Stimulated activated CD8-positive, alpha-beta memory T cell treated with anti-CD3 and anti-CD28 coated beads, Interleukin-15, amount 100 ng/mL, for 4 hours (primary cell): Measurements from ENCODE around the gene METTL26.
A peak's percentile ranks its signal among the peaks of the same experiment; 100 is the strongest.

Source experiments
- DNase-seq, 2 donors: peaks; one replicate each; pipeline ENCODE4 v3.0.0-alpha.2; 2020; ENCODE audit warnings: low read depth in 2 of 2

Gene METTL26

DNA sequence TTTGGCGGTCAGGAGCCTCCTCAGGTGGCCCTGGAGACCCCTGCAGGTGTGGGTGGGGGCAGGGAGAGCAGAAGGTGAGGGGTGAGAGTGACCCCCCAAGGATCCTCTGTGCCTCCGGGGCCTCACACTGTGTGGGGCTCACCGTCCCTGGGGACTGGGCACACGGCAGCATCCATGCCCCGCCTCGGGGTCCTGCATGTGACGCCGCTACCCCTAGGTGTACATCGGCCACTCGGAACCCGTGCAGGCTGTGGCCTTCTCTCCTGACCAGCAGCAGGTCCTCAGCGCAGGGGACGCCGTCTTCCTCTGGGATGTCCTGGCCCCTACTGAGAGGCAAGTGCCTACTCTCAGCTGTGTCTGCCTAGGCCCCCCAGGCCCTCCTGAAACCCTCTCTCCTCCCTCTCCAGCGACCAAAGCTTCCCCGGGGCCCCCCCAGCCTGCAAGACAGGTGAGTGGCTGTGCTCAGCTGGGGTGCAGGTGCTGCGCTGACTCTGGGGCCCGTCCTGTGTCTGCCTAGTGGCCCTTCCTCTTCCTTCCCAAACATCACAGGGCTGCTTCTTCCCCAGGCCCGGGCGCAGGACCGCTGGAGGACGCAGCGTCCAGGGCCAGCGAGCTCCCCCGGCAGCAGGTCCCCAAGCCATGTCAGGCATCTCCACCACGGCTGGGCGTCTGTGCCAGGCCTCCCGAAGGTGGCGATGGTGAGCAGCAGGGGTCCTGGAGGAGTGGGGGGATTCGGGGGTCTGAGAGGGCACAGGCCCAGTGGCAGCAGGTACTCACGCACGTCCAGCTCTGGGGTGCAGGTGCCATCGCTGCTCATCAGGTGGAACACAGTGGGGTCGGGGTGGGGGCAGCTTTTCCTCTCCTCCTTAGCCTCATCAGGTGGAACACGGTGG, 22.8 kb upstream of the METTL26 start:
- no peak for DNase-seq

DNA sequence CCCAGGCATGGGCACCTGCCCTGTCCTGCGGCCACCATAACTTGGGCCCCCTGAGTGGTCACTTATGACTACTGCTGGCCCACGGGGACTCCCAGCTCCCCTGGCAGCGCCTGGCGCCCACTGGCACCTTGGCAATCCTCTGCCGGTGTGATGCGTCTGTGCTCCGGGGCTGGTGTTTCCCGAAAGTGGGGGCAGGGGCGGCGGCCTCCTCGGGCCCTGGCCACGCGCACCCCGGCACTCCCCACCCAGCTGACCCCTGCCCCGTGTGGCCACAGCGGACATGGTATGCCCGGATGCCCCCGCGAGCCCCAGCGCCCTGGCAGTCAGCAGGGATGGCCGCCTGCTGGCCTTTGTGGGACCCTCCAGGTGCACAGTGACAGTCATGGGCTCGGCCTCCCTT, 21.4 kb upstream of the METTL26 start:
- DNase-seq: no peak

DNA sequence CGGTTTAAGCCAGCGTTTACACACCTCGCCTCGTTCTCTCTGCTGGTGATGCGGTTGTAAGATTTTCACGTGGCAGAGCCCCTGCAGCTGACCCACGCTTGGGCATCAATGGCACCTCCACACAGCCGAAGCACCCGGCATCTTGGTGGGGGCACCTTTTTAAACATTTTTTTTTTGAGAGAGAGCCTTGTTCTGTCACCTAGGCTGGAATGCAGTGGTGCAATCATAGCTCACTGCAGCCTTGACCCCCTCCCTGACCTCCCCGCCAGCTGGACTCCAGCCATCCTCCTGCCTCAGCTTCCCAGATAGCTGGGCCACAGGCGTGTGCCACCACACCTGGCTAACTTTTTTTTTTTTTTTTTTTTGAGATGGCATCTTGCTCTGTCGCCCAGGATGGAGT, 17.9 kb upstream of the METTL26 start:
- no peak for DNase-seq

DNA sequence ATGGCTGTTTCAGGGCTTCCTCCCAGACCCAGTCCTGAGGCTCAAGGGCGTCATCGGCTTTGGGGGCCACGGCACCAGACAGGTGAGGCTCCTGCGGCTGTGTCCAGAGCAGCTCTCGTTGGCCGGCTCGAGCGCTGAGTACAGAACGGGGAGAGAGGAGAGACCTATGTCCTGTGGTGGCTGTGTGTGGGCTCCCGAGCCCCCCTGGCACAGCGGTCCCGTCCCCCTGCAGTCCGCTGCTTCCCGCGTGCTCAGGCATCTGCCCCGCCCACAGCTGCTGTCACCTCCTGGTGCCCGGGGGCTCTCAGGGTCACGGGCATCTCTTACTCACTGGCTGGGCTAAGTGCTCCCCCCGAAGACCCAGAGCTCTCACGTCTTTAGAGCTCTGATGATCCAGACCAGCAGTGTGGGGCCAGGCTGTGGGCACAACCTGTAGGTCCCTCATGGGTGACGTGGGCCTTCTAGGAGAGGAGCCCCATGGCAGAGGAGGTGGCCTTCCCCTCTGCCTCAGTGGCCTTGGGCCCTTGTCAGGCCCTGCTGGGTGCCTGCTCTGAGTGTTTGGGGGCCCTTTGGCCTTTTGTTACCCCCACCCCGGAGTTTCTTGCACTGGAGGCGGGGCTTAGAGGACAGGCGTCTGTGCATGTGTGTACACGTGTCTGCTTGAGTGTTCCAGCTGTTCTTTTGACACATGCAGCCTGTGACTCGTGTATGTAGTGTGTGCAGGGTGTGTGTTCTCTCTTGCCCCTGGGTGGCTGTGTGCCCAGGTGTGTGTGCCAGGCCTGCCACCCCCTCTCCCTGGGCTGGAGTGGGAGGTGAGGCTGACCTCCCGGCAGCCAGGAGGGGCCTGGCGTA, 16.6 kb upstream of the METTL26 start:
- no peak for DNase-seq

DNA sequence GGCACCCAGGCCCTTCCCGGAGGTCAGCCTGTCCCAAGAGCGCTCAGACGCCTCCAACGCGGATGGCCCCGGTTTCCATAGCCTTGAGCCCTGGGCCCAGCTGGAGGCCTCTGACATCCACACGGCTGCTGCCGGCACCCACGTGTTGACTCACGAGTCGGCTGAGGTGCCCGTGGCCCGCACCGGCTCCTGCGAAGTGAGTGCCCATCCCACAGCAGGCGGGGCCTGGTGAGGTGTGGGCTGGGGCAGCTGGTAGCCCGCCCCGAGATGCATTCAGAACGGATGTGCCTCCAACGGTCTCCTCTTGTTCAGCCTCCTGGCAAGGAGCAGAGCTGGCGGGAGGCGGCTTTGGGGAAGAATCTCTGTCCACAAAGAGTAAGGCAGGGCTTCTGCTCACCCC, 15.7 kb upstream of the METTL26 start:
- no peak for DNase-seq

DNA sequence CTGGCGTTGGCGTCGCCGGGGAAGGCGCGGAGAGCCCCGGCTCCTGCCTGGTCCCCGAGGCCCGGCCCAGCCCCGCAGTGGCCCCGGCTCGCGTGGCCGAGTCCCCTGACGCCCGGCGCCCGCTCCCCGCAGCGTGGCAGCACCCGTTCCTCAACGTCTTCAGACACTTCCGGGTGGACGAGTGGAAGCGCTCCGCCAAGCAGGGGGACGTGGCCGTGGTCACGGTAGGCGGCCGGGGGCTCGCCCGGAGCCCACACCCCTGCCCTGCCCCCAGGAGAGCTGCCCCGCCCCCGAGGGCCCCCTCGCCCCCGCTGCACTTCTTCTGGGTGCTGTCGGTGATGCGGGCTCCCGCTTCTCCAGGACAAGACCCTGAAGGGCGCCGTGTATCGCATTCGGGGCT, 13.5 kb upstream of the METTL26 start:
- no peak for DNase-seq

DNA sequence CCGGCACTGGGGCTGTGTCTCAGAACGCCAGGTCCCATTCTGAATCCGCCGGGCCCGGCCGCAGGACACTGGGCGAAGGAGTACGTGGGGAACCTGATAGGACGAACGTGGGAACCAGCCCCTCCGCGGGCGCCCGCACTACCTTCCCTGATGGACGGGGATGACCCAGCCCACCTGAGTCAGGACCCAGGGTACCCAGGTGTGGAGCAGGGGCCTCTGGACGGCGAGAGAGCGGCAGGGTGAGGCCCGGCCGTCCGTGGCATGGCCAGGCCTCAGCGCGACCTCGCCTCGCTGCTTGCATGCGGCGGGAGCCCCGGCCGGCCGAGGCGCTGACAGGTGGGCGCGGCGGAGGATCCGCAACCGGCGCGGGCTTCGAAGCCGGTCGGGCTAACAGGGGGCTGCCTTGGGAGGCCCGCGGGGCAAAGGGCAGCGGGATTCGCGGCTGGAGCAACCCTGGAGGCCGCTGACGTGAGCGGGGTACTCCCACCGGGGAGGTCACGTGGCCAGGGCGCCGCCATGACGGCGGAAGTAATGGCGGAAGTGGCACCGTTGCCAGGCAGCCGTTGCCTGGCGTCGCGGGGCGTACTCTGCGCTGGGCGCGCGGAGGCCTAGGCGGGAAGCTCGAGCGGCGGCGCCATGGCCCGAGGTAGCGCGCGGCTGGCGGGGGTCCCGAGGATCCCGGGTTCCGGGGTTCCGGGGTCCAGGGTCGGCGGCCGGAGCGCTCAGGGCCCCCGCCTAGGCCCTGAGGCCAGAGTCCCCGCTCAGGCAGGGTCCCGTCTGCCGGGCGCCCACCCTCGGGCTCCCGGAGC, 12.9 kb upstream of the METTL26 start, which contains the start of gene WDR90:
WDR90 (plus strand) TSS at position 585 of the 809 bp plus-strand sequence; CDS start at position 637, 52 bp downstream.
- DNase-seq: peak; percentile 84 to 87

DNA sequence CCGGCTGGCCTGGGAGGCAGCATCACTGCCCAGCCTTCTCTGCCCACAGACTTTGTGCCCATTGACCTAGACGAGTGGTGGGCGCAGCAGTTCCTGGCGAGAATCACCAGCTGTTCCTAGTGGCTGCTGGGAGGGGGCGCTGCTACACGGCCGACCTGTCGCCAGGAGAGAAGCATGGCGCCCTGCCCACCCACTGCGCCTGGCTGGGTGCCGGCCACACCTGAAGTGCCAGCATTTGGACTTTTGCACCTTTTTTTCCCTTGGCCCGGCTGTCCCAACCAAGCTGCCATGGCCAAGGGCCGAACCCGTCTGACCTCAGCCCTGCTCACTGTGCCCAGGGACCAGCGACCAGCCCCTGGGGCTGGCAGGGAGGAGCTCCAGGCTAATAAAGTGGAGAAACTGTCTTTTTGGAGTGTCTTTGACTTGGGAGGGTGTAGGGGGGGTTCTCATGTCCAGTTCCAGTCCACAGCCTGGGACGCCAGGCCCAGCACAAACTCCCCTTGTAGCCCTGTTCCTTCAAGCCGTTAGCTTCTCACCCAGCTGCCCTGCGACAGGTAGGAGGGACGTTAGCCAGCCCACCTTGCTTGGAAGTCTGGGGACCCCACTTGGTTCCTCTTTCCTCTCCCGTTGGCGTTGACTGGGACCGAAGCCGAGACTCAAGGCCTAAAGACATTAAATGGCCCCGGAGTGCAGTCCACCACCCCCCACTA, 12.1 kb upstream of the METTL26 start:
- no peak for DNase-seq

DNA sequence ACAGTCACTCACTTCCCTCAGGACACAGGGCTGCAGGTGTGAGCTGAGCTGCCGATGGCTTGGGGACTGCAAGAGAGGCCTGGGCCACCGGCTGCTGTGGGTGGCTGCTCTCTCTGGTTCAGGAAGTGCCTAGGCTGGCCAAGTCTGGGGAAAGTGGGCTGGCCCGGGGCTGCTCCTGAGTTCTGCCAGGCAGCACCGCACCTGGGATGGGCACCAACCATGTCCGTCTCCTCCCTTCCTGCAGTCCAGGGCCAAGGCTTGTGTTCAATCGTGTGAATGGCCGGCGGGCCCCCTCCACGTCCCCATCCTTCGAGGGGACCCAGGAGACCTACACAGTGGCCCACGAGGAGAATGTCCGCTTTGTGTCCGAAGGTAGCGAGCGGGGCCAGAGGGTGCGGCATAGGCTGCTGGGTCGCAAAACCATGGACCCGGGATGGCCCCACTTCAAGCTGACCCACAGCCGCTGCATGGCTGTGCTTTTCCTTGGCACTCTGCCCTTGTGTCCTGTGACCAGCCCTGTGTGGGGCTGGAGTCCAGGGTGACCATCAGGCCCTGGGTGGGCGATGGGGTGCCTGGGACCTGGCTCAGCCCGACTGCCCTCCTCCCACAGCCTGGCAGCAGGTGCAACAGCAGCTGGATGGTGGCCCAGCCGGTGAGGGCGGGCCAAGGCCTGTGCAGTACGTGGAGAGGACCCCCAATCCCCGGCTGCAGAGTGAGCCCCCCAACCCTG, 11.2 kb upstream of the METTL26 start:
- no peak for DNase-seq

DNA sequence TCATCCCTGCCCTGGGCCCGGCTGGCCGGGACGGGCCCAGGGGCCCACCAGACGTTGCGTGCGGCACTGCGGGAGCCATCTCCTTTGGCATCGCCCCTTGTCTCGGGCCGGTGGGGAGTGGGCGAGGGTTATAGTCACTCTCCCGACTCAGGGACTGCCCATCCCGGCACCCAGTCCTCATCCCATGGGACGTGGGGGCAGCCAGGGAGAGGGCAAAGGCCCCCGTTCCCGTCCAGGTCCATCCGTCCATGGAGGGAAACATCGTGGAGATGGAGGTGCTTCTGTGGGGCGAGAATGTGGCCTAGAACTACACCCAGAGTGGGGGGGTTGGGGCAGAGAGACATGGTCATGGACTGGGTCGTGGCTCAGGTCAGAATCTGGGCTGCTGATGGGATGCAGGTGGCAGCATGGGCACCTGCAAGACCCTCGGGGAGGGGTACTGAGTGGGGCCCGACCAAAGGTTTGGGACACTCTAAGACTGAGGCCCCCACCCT, 10.6 kb upstream of the METTL26 start:
- DNase-seq: no peak

DNA sequence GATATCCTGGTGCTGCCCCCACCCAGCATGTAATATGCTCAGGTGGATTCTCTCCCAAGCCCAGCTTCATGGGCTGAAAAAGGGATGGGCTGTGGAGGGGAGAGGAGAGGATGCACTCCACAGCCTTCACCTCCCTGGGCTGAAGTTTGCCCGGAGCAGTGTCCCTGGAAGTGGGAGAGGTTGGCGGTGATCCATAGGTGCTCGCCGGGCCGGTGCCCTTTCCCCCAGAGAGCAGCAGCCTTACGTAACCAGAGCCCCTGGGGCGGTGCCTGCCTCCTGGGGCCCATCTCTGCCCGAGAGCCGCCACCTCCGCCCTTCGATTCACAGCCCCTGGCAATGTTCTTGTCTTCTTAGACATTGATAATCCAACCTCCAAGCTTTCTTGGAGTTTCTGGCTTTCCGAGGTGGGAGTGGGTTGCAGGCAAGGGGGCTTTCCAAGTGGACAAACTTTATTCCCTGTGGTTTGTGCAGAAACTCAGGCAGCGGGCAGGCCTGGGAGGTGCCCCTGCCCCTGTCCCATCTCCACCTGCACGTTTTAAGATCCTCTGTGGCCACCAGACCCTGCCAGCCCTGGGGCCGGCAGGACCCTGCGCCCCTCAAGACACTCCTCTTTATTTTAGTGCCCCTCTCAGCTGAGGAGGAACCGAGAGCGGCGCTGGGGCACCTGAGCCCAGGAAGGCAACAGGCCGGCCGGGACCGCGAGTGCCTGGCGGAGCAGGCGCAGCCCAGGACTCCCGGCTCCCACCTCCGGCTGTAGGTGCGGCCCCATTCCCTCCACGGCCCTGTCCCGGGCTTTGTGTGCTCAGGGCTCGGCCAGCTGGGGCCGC, 10.0 kb upstream of the METTL26 start:
- DNase-seq: no peak

DNA sequence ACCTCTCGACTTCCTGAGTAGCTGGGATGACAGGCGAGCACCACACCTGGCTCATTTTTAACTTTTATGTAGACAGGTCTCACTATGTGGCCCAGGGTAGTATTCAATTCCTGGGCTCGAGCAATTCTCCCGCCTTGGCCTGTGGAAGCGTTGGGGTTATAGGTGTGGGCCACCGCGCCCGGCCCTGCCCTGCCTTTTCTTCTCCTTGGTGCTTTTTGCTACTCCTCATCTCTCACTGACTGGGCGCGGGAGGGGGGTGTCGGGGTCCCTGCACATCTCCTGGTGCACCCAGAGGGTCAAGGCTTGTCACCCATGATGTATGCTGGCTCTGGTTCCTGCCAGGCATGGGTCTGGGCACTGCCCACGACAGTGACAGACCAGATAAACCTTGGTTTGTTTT, 8.5 kb upstream of the METTL26 start:
- DNase-seq: no peak

DNA sequence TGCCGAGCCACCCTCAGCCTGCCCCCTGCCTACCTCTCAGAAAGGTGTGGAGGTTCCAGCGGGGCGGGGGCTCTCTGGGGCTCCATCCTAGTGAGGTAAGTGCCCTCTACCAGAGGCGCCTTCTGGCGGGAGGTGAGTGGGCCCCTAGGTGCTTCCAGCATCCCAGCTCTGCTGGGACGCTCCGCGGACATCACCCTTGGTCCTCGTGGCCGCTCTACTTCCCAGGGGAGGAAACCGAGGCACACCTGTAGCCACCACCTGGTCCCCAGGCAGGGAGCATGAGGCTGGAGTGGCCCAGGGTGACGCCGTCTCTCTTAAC, 6.9 kb upstream of the METTL26 start:
- DNase-seq: no peak

DNA sequence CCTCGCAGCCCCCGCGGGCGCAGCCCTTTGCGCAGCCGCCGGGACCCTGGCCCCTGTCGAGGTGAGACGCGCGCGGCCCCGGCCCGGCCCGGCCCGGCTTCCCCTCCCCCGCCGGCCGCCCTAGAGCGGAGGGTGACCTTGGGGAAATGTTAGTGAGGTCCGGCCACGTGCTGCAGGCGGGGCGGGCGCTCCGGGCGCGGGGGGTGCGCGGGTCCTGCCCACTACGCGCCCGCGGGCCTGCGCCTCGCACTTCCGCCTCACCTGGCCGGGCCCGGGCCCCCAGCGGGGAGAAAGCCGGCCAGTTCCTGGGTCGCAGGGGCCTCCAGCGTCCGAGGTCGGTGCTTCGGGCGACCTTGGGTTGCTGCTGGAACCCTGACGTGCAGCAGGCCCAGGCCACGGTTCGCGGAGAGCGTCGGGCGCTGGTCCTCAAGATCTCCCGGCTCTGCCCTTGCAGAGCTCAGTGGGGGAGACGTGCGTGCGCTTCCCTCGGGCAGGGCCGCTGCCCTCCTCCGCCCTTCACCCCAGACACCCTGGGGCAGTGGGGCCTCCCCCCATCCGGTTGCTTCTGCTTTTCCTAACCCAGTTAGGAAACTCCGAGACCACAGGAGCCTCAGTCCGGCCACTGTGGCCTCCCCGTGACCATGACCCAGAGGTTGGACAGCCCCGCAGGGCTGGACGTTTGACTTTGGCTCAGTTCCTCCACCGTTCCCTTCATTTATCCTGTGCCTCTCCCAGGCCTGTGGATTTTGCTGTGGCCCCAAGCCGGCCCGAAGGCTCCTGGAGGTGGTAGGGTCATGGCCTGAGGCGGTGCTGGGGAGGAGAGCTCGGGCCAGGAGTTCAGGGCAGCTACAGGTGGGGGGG, 6.3 kb upstream of the METTL26 start:
- no peak for DNase-seq

DNA sequence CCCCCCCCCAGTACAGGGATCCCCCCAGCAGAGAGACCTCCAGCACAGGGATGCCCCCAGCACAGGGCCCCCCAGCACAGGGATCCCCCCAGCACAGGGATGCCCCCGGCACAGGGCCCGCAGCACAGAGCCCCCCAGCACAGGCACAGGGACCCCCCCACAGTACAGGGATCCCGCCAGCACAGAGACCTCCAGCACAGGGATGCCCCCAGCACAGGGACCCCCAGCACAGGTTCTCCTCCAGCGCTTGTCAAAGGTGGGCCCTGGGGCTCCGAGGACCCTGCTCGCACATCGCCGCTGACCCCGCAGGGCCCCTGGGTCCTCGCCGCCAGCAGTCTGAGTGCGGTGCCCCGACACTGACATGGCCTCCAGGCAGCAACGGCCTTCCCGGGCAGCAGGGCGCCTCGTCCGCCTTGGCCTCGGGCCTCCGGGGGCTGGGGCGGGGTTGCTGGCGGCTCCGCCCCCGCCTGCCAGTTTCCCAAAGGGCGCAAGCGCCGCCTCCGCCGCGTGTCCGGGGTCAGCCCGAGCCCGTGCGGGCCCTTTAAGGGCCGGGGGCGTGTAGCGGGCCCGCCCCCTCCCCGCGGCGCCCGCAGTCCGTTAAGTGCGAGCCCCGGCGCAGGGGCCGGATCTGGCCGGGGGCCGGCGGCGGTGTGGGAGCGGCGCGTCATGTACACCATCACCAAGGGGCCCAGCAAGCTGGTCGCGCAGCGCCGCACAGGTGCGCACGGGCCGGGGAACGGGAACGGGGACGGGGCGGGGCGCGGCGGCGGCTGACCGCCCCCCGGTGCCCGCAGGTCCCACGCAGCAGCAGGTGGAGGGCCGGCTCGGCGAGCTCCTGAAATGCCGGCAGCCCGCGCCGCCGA, 5.5 kb upstream of the METTL26 start, which contains the start of gene MCRIP2:
MCRIP2 (plus strand) TSS at position 503 of the 863 bp plus-strand sequence; CDS start at position 667, 164 bp downstream.
- DNase-seq: peak; percentile 22 to 57

DNA sequence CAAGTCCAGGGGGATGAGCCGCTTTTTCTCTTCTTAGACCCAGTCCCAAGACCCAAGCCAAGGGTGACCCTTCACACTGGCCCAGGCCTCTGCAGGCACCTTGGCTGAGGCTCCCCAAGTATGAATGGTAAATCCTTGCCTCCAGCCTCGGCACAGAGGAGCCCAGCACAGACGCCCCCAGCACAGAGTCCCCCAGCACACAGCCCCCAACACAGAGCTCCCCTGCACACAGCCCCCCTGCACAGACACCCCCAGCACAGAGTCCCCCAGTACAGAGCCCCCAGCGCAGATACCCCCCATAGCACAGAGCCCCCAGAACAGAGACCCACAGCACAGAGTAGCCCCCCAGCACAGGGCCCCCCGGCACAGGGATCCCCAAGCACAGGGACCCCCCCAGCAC, 4.5 kb upstream of the METTL26 start:
- no peak for DNase-seq

DNA sequence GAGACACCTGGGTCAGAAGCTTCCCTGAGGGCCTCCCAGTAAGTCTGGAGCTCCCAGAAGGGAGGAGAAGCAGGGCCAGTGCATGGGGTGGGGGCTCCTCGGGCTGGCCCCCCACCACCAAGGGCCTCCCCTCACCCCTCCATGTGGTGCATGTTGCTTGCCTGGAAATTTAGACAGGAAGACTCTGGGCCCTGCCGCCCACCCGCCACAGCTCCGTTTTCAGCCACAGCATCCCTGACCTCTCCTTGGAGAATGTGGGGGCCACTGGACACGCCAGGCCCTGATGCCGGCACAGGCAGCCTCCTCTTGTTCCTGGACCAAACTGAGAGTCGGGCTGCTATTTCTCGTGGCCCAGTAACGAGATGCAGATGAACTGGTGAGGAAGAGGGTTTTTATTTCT, 2.7 kb upstream of the METTL26 start:
- no peak for DNase-seq
